ENCODE data around the gene LYSET. TPM values are rescaled to one million over a fixed set of nuclear protein-coding genes. Genes with fewer than 3 reads are reported as not detected.

Gene LYSET
- total RNA-seq, 2 experiments from 2014 or later: 5.8 TPM

DNA sequence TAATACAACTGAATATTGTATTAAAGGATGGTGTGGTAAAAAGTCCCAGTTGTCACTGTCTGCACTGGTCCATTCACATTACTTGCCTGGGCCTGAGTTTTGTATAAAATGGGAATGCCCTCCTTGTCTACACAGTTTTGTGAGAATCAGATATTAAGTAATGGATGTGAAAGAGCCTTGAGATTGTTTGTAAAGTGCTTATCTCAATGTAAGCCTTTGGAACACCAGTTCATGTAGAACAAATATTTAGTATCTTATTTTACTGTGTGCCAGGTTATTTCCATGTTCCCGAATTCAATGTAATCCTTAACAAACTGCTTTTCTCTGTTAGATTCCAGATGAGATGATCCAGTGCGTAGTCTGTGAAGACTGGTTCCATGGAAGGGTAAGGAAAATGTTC, 29.5 kb downstream of the LYSET start:
- no peak for DNase-seq
- TF ChIP-seq CTCF (IDR thresholded peaks at IDR 0.05): no peak
- no peak overlapping the region for H3K27ac ChIP-seq (ENCODE audit: low read depth in 1 of 2, low read length in 2 of 2)
- H3K27ac Mint-ChIP-seq: no peak overlapping the region
- no peaks in the 10 kb centered on the region for H3K27me3 Mint-ChIP-seq
- H3K27me3 ChIP-seq (ENCODE audit: control insufficient read depth in 1 of 2, insufficient read depth in 2 of 2, low read length in 2 of 2): no peaks in the 10 kb centered on the region
- H3K36me3 ChIP-seq (ENCODE audit: insufficient read depth, low read length): peaks cover 38% of the 10 kb centered on the region
- no peaks in the 10 kb centered on the region for H3K9me3 ChIP-seq (ENCODE audit: control insufficient read depth in 1 of 2, insufficient read depth in 1 of 2, low read length in 2 of 2)
- H3K9me3 Mint-ChIP-seq: no peaks in the 10 kb centered on the region
- ATAC-seq (ENCODE audit: poor library complexity): no peak
- H3K4me3 ChIP-seq (ENCODE audit: low read length): no peak overlapping the region
- peaks cover 74% of the 10 kb centered on the region for H3K36me3 Mint-ChIP-seq (ENCODE audit: low read depth)
- peaks cover 2% of the 10 kb centered on the region for H3K4me1 Mint-ChIP-seq (ENCODE audit: low read depth)
- H3K4me1 ChIP-seq (ENCODE audit: insufficient read depth, low read length): no peaks in the 10 kb centered on the region
- POLR2A ChIA-PET: no interaction called here
- intact Hi-C loops (cut with DNase I, micrococcal nuclease): no loop called here
- CTCF ChIA-PET: no interaction called here
- no peak overlapping the region for H3K4me3 Mint-ChIP-seq

- H3K27ac Mint-ChIP-seq: no peak overlapping the region
- H3K4me3 ChIP-seq (ENCODE audit: low read length): no peak overlapping the region
- H3K4me3 Mint-ChIP-seq: no peak overlapping the region
- H3K9me3 Mint-ChIP-seq: no peaks in the 10 kb centered on the region
- H3K36me3 ChIP-seq (ENCODE audit: insufficient read depth, low read length): peaks cover 59% of the 10 kb centered on the region
- H3K36me3 Mint-ChIP-seq (ENCODE audit: low read depth): peaks cover 76% of the 10 kb centered on the region
- no peaks in the 10 kb centered on the region for H3K4me1 ChIP-seq (ENCODE audit: insufficient read depth, low read length)
- no peak overlapping the region for H3K27ac ChIP-seq (ENCODE audit: low read depth in 1 of 2, low read length in 2 of 2)
- peak; percentile 79 for TF ChIP-seq CTCF (IDR thresholded peaks at IDR 0.05)
- ATAC-seq (ENCODE audit: poor library complexity) (peak; percentile 93), DNase-seq (peak in 13 of 14 experiments; percentile 17 to 82 (median 37))
- POLR2A ChIA-PET: interaction anchor here (0.6 to 1.0 kb wide), 7 partner anchors 8 to 290 kb away, joined by 3 to 12 read pairs (median 3); partner anchors contain the start of genes GON7, LYSET, MOAP1 and UBR7
- H3K27me3 Mint-ChIP-seq: no peaks in the 10 kb centered on the region
- no peaks in the 10 kb centered on the region for H3K9me3 ChIP-seq (ENCODE audit: control insufficient read depth in 1 of 2, insufficient read depth in 1 of 2, low read length in 2 of 2)
- CTCF ChIA-PET: interaction anchor here (0.5 to 1.2 kb wide), 13 partner anchors 9 to 470 kb away, joined by 3 to 15 read pairs (median 5); partner anchors contain the start of genes GON7, LYSET, MOAP1 and UBR7
- H3K27me3 ChIP-seq (ENCODE audit: control insufficient read depth in 1 of 2, insufficient read depth in 2 of 2, low read length in 2 of 2): no peaks in the 10 kb centered on the region
- no peaks in the 10 kb centered on the region for H3K4me1 Mint-ChIP-seq (ENCODE audit: low read depth)
- intact Hi-C loops (cut with DNase I, micrococcal nuclease): loop anchor here (1.0 to 5.0 kb wide), 5 partner anchors 42 to 267 kb away; no protein-coding TSS in a partner anchor
Measured at GRCh38 chr14:93219103-93219726, 34.1 kb downstream of the LYSET start.

DNA sequence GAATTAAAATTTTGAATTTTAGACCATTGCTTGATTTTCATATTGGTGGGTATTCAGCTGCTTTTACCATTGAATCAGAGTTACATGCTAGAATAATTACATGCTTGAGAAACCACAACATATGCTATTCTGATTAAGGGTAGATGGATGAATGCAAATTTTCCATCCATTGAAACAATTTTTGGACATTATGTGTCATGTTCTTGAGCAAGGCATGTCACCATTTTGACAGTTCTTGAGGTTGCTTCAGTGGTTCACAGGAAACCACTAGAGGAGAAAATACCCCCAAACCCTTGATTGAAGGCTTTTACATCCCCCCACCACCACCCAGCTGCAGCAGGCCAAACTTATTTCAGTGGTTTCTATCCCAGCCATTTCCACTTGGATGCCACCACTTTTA, 35.4 kb downstream of the LYSET start:
- POLR2A ChIA-PET: interaction anchor here (0.6 to 1.3 kb wide), 3 partner anchors 13 to 106 kb away, joined by 3 read pairs; partner anchors contain the start of genes LYSET, MOAP1 and UBR7

More for the DNA sequence above, 35.4 kb downstream of the LYSET start:
- CTCF ChIA-PET: interaction anchor here (1.0 kb wide), 1 partner anchor 269 kb away, joined by 5 read pairs; no protein-coding TSS in a partner anchor
- no peaks in the 10 kb centered on the region for H3K27me3 ChIP-seq (ENCODE audit: control insufficient read depth in 1 of 2, insufficient read depth in 2 of 2, low read length in 2 of 2)
- DNase-seq (no peak), ATAC-seq (ENCODE audit: poor library complexity) (no peak)
- peaks cover 53% of the 10 kb centered on the region for H3K36me3 ChIP-seq (ENCODE audit: insufficient read depth, low read length)
- Mint-ChIP-seq H3K27ac (no peak overlapping the region), H3K4me3 (no peak overlapping the region), H3K36me3 (ENCODE audit: low read depth) (peaks cover 76% of the 10 kb centered on the region), H3K9me3 (no peaks in the 10 kb centered on the region), H3K27me3 (no peaks in the 10 kb centered on the region), H3K4me1 (ENCODE audit: low read depth) (no peaks in the 10 kb centered on the region)
- no peaks in the 10 kb centered on the region for H3K4me1 ChIP-seq (ENCODE audit: insufficient read depth, low read length)
- no peak for TF ChIP-seq CTCF (IDR thresholded peaks at IDR 0.05)
- no peak overlapping the region for H3K27ac ChIP-seq (ENCODE audit: low read depth in 1 of 2, low read length in 2 of 2)
- intact Hi-C loops (cut with DNase I, micrococcal nuclease): no loop called here
- H3K4me3 ChIP-seq (ENCODE audit: low read length): no peak overlapping the region
- no peaks in the 10 kb centered on the region for H3K9me3 ChIP-seq (ENCODE audit: control insufficient read depth in 1 of 2, insufficient read depth in 1 of 2, low read length in 2 of 2)

Measured in CD4-positive, alpha-beta T cell (primary cell).